Ureter (tissue), 1 donor: ENCODE data around the gene ANKRD66. TPM values are rescaled to one million over a fixed set of nuclear protein-coding genes. Genes with fewer than 3 reads are reported as not detected.
"Not testable (repeated sequence)": the region's sequence is repeated elsewhere in the genome, so short reads cannot be mapped to it uniquely, and the experiment has no call there.

ENCODE experiments used
- DNase-seq: peaks from one replicate; pipeline ENCODE4 v3.0.0-alpha.2; 2020; ENCODE audit warnings: low spot score
- total RNA-seq: library from RNA; stranded (reverse); gene quantifications from one replicate; pipeline ENCODE4 v1.2.4, GENCODE V29; 2023
- donor health status: DM: yes; HTN: yes; CAD: no.

The ANKRD66 gene
- total RNA-seq, 1 donor from 2014 or later: not detected

DNA sequence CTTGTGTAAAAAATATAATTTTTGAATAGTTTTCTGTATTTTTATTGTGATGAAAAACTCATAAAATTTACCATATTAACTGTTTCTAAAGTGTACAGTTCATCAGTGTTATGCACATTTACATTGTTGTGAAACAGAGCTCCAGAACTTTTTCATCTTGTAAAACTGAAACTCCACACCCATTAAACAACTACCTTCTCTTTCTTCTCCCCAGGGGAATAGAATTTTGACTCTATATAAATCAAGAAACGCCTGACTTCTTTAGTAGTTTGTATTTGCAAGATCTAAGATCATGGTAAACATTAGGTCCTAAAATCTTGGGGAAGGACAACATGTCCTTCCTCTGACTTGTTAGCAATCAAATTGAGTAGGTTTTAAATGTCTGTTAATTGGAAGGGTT is 9.1 kb downstream of the ANKRD66 start:
- DNase-seq: no peak

DNA sequence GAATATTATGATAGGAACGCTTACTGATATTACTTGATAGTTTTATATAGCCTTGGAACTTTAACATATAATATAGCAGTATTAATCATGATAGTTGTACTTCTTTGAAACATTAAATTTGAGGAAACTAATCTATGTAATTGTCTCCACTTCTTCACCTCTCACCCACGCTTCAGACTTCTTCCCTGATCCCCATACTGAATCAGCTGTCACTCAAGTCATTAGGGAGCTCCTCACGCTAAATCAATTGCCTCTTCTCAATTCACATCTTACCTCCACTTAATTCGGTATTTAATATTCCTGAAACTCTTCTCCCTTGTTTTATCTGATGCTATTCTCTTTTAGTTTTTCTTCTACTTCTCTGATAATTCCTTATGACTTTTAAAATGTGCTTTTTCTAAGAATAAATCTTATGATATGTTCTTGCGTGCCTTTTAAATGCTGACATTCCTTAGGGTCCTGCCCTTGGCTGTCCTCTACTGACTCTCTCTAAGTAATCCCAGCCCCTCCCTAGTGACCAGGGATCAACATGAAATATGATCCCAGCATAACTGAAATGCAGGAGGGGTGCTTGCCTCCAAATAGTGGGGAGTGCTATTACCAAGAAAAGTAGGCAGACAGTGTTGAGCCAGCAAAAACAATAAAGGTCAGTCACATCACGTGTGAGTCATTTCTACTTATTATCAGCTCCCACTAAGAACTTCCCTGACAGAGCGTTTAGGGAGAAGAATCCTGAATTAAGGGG is 9.9 kb downstream of the ANKRD66 start:
- no peak for DNase-seq

DNA sequence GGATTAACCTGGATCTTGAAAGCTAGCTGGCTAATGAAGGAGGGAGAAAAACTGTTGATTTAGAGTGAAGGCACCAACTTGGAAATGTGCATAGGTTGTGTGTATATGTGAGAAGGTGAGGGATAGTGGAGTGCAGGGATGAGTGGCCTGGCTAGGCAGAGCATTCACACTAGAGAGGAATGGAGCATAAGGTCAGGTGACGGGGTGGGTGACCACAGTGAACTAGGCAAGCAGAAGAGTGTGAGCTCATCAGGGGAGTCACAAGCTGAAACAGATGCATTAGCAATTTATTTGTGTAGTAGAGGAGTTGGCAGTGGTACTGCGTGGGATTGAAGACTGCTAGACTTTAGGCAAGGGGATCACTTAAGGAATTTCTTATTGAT is 10.5 kb downstream of the ANKRD66 start:
- DNase-seq: no peak

- no peak for DNase-seq
Measured at GRCh38 chr6:46758960-46759753, 12.4 kb downstream of the ANKRD66 start.

- no peak for DNase-seq
Measured at GRCh38 chr6:46760925-46761324, 14.2 kb downstream of the ANKRD66 start.

DNA sequence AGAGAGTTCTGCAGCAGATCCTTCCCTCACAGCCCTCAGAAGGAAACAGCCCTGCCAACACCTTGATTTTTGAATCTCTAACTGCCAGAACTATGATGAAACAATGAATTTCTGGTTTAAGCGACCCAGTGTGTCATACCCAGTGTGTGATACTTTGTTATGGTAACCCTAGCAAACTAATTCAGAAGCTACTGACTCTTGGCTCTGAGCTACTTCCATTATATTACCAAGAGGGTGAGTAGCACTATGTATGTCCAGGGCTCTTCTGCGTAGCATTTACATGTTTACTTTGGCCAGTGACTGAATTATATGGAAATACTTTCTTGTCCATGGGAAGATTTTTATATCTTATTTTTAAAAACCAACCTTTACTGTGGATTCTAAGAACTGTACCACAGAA is 16.7 kb downstream of the ANKRD66 start:
- no peak for DNase-seq

DNA sequence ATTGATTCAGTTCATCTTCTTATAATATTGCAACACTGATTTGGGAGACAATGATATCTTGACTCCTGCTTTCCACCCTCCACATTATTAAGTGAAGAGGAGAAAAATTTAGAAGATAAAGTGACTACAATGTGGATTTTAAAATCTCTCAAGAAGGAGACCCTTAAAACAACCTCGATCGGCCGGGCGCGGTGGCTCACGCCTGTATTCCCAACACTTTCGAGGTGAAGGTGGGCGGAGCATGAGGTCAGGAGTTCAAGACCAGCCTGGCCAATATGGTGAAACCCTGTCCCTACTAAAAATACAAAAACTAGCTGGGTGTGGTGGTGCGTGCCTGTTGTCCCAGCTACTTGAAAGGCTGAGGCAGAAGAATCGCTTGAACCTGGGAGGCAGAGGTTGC is 17.5 kb downstream of the ANKRD66 start:
- DNase-seq: not testable (repeated sequence)

GRCh38 chr6:46764961-46765360 is 18.2 kb downstream of the ANKRD66 start:
- no peak for DNase-seq

- DNase-seq: no peak
Measured at GRCh38 chr6:46772016-46772415, 25.3 kb downstream of the ANKRD66 start.

- DNase-seq: no peak
Measured at GRCh38 chr6:46772762-46773161, 26.0 kb downstream of the ANKRD66 start.

DNA sequence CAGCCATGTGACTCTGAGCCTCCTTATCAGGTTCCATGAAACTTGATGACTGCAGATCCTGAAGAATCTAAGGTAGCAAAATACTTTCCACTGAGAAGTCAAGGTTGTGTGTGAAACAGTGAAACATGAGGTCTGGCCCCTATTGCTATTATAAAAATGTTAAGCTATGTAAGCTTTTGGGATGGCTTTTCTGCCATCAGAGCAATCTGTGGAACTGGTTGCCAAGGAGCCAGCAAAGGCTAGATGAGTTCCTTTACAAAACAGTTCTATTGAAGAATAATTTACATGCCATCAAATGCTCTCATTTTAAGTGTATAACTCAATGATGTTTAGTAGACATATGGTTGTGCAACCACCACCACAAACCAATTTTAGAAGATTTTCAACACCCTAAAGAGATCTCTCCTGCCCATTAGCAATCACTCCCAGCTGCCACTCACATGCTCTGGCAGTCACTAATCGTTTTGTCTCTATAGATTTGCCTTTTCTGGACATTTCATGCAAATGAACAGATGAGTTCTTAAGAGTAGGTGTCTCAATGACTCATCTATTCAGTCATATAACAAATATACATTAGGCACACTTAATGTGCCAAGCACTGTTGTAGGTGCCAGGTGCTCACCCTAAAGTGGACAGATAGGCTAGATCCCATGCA is 26.6 kb downstream of the ANKRD66 start:
- DNase-seq: no peak

- not testable (repeated sequence) for DNase-seq
Measured at GRCh38 chr6:46774736-46775135, 28.0 kb downstream of the ANKRD66 start.

- no peak for DNase-seq
Measured at GRCh38 chr6:46776070-46776712, 29.5 kb downstream of the ANKRD66 start.

GRCh38 chr6:46777476-46778346 is 31.0 kb downstream of the ANKRD66 start:
- no peak for DNase-seq

DNA sequence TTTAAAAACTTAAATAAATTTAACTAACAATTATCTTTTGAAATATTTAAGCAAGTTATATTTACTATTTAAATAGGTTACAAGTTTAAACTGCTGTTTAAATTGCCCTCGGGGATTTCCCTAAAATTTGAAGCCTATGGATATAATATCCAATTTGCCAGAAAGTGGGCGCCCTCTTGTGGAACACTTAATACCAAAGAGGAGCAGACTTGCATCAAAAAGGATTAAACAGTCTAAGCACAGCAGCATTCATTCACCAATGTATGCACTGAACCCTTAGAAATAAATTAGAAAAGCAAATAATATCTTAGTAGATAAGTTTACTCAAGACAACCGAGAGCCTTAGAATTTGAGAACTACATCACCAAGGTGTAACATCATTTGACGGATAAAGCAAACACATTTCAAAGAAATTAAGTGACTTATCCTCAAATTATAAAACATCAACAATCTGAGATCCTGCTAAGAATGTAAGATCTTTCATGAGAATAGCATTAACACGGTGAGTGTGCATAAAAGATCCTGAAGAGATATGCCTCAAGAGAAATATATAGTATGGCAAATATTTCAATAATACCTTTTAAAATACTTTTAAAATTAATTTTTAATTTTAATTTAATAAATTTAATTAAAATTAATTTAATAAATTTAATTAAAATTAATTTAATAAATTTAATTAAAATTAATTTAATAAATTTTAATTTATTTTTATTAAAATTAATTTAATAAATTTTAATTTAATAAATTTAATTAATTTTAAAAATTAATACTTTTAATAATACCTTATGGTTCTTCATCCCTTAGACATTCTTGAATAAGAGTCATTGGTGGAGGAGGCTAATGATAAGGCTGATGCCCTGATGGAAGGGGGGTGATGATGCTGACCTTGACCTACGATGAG is 35.0 kb downstream of the ANKRD66 start:
- peak; percentile 57 for DNase-seq

GRCh38 chr6:46784535-46784934 is 37.8 kb downstream of the ANKRD66 start:
- DNase-seq: no peak

- no peak for DNase-seq
Measured at GRCh38 chr6:46787871-46788540, 41.3 kb downstream of the ANKRD66 start.

DNA sequence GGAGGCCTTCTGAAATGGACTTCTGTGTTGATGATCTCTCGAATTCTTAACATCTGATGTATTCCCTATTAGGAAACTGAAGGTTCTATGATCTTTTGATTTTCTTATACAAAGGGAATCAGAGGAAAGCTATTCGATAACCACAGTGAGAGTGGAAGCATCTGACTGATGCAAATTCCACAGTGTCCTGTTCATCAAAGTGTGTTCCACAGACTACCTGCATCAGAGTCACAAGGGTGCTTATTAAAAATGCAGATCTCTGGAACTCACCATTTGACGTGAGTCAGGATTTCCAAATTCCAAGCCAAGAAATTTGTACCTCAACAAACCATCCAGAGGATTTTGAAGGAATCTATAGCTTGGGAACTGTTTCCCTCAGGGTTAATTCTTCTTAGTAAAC is 42.1 kb downstream of the ANKRD66 start:
- DNase-seq: no peak
